Prostate gland (tissue), 2 donors: ENCODE data around the gene LYRM4. TPM values are rescaled to one million over a fixed set of nuclear protein-coding genes. Genes with fewer than 3 reads are reported as not detected.

Experiments
- DNase-seq: peaks from one replicate; pipeline ENCODE4 v3.0.0-alpha.2; 2019; ENCODE audit warnings: low spot score
- H3K27ac ChIP-seq, 2 donors: fragments of 200-600 bp; sonication (generic); 2 replicates each; pipeline ENCODE4 v1.5.1; 2017 to 2019
- H3K27me3 ChIP-seq: fragments of 200-600 bp; sonication (generic); replicated peaks from 2 replicates; pipeline ENCODE4 v1.5.1; 2019; ENCODE audit not compliant: insufficient read depth
- H3K36me3 ChIP-seq, 2 donors: fragments of 200-600 bp; sonication (generic); 1 replicate in 1 of 2; 2 replicates in 1 of 2; pipeline versions ENCODE4 v1.5.1 to v1.8.1; 2017 to 2019
- H3K4me1 ChIP-seq: fragments of 200-600 bp; sonication (generic); replicated peaks from 2 replicates; pipeline ENCODE4 v1.5.1; 2019
- H3K4me3 ChIP-seq, 2 donors: fragments of 200-600 bp; sonication (generic); 2 replicates each; pipeline ENCODE4 v1.5.1; 2017 to 2019
- H3K9me3 ChIP-seq: fragments of 200-600 bp; sonication (generic); 2 replicates; pipeline ENCODE4 v1.5.1; 2017
- CTCF ChIP-seq, 4 experiments: fragments of 200-600 bp in 2 of 4; fragments of 450-650 bp in 2 of 4; sonication (generic) in 2 of 4; IDR thresholded peaks; 1 replicate in 3 of 4; 2 replicates in 1 of 4; pipeline ENCODE4 v1.5.1; 2016 to 2019; ENCODE audit warnings: antibody characterized with exemption in 4 of 4, mild to moderate bottlenecking in 2 of 4, moderate library complexity in 2 of 4
- POLR2A ChIP-seq: fragments of 450-650 bp; IDR thresholded peaks from one replicate; pipeline ENCODE4 v1.6.1; 2016; ENCODE audit warnings: antibody characterized with exemption, mild to moderate bottlenecking
- POLR2AphosphoS5 ChIP-seq: sonication (generic); formaldehyde crosslinking; IDR thresholded peaks from one replicate; pipeline ENCODE4 v1.6.1; 2017; ENCODE audit warnings: antibody characterized with exemption
- WGBS: methylation state at CpG from one replicate; pipeline ENCODE4 v1.1.5; 2018; 5-methylcytosine and 5-hydroxymethylcytosine counted together
- intact Hi-C: fragments of 100-400 bp; cut with DNase I; formaldehyde crosslinking; loops from one replicate; pipeline ENCODE4 v1.14.2; 2022
- total RNA-seq, 2 donors: library from RNA; depleted of rRNA; stranded (reverse); fragments of >200 nt; gene quantifications; one replicate each; pipeline ENCODE4 v1.1.0, GENCODE V29; 2016

The LYRM4 gene
- total RNA-seq, 2 donors from 2014 or later: 21.4 to 23.7 TPM

GRCh38 chr6:5120011-5120410, 140.7 kb downstream of the LYRM4 start:
- Histone ChIP-seq H3K4me3 (no peak overlapping the region), H3K27ac (no peak overlapping the region), H3K4me1 (no peaks in the 10 kb centered on the region), H3K27me3 (no peaks in the 10 kb centered on the region), H3K36me3 (no peaks in the 10 kb centered on the region), H3K9me3 (no peaks in the 10 kb centered on the region)
- DNase-seq: no peak
- 97% methylated on average over 10 of the region's 10 CpGs for WGBS
- TF ChIP-seq CTCF (IDR thresholded peaks at IDR 0.05) (no peak), POLR2A (no peak), POLR2AphosphoS5 (no peak)
- intact Hi-C loops: no loop called here

GRCh38 chr6:5119090-5119951, 141.4 kb downstream of the LYRM4 start:
- TF ChIP-seq POLR2AphosphoS5 (no peak), POLR2A (no peak), CTCF (IDR thresholded peaks at IDR 0.05) (no peak)
- Histone ChIP-seq H3K9me3 (no peaks in the 10 kb centered on the region), H3K27ac (no peak overlapping the region), H3K4me1 (no peaks in the 10 kb centered on the region), H3K36me3 (no peaks in the 10 kb centered on the region), H3K4me3 (no peak overlapping the region), H3K27me3 (no peaks in the 10 kb centered on the region)
- 90% methylated on average over 17 of the region's 17 CpGs for WGBS
- no peak for DNase-seq
- intact Hi-C loops: no loop called here

- Histone ChIP-seq H3K9me3 (no peaks in the 10 kb centered on the region), H3K27ac (no peak overlapping the region), H3K4me3 (no peak overlapping the region), H3K4me1 (no peaks in the 10 kb centered on the region), H3K27me3 (no peaks in the 10 kb centered on the region), H3K36me3 (no peaks in the 10 kb centered on the region)
- WGBS: 74% methylated on average over 9 of the region's 9 CpGs
- TF ChIP-seq POLR2A: no peak
- no peak for TF ChIP-seq POLR2AphosphoS5
- no peak for TF ChIP-seq CTCF (IDR thresholded peaks at IDR 0.05)
- intact Hi-C loops: no loop called here
- no peak for DNase-seq
Measured at GRCh38 chr6:5116243-5116991, 144.3 kb downstream of the LYRM4 start.

GRCh38 chr6:5115168-5115567, 145.6 kb downstream of the LYRM4 start:
- Histone ChIP-seq H3K9me3 (no peaks in the 10 kb centered on the region), H3K36me3 (no peaks in the 10 kb centered on the region), H3K27me3 (no peaks in the 10 kb centered on the region), H3K27ac (no peak overlapping the region), H3K4me3 (no peak overlapping the region), H3K4me1 (no peaks in the 10 kb centered on the region)
- intact Hi-C loops: no loop called here
- no peak for DNase-seq
- TF ChIP-seq CTCF (IDR thresholded peaks at IDR 0.05) (no peak), POLR2AphosphoS5 (no peak), POLR2A (no peak)
- 81% methylated on average over 10 of the region's 10 CpGs for WGBS
